ENCODE results near the gene AAGAB. TPM values are rescaled to one million over a fixed set of nuclear protein-coding genes. Genes with fewer than 3 reads are reported as not detected.
"Not testable (repeated sequence)": the region's sequence is repeated elsewhere in the genome, so short reads cannot be mapped to it uniquely, and the experiment has no call there.

Gene AAGAB
- total RNA-seq, 4 donors from 2014 or later: 23.6 to 34.4 (median 25.4) TPM

GRCh38 chr15:67161412-67161811 is 93.0 kb downstream of the AAGAB start:
- TF ChIP-seq, protein P1, sequence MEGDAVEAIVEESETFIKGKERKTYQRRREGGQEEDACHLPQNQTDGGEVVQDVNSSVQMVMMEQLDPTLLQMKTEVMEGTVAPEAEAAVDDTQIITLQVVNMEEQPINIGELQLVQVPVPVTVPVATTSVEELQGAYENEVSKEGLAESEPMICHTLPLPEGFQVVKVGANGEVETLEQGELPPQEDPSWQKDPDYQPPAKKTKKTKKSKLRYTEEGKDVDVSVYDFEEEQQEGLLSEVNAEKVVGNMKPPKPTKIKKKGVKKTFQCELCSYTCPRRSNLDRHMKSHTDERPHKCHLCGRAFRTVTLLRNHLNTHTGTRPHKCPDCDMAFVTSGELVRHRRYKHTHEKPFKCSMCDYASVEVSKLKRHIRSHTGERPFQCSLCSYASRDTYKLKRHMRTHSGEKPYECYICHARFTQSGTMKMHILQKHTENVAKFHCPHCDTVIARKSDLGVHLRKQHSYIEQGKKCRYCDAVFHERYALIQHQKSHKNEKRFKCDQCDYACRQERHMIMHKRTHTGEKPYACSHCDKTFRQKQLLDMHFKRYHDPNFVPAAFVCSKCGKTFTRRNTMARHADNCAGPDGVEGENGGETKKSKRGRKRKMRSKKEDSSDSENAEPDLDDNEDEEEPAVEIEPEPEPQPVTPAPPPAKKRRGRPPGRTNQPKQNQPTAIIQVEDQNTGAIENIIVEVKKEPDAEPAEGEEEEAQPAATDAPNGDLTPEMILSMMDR (IDR thresholded peaks at IDR 0.05): no peak
- DNase-seq (ENCODE audit: low spot score): no peak
- no peak for ATAC-seq (ENCODE audit: low FRiP score)

DNA sequence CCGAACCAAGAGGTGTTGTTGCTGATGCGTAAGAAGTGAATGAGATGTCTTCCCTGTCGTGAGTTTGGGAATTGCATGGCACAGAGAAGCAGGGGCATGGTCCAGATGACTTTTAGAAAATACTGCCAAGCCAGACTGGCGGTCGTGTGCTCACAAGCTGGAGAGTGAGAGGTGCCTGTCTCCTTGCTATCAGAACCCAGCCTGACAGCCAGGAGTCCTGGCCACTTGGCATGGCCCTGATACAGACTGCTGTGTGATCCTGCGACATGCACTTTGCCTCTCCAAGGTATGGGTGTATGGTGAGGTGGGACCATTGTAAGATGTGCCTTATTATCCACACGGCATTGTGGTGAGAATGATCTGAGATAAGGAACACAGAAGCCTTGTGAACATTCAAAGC is 96.1 kb downstream of the AAGAB start:
- TF ChIP-seq, protein P1 (IDR thresholded peaks at IDR 0.05): no peak
- DNase-seq (ENCODE audit: low spot score) (no peak), ATAC-seq (ENCODE audit: low FRiP score) (no peak)

- TF ChIP-seq, protein P1 (IDR thresholded peaks at IDR 0.05): no peak
- no peak for DNase-seq (ENCODE audit: low spot score)
- ATAC-seq (ENCODE audit: low FRiP score): no peak
Measured at GRCh38 chr15:67157521-67158252, 96.8 kb downstream of the AAGAB start.

- no peak for DNase-seq (ENCODE audit: low spot score)
- TF ChIP-seq, protein P1 (IDR thresholded peaks at IDR 0.05): no peak
- ATAC-seq (ENCODE audit: low FRiP score): no peak
Measured at GRCh38 chr15:67156834-67157233, 97.6 kb downstream of the AAGAB start.

- DNase-seq (ENCODE audit: low spot score): no peak
- no peak for ATAC-seq (ENCODE audit: low FRiP score)
- TF ChIP-seq, protein P1 (IDR thresholded peaks at IDR 0.05): no peak
Measured at GRCh38 chr15:67156426-67156825, 98.0 kb downstream of the AAGAB start.

GRCh38 chr15:67154249-67154648 is 100.2 kb downstream of the AAGAB start:
- TF ChIP-seq, protein P1 (IDR thresholded peaks at IDR 0.05): no peak
- ATAC-seq (ENCODE audit: low FRiP score) (no peak), DNase-seq (ENCODE audit: low spot score) (no peak)

GRCh38 chr15:67153044-67153443 is 101.4 kb downstream of the AAGAB start:
- not testable (repeated sequence) for DNase-seq (ENCODE audit: low spot score); ATAC-seq (ENCODE audit: low FRiP score)

Measured in omental fat pad (tissue), 4 donors.